Lower lobe of right lung (tissue), 2 donors: Measurements from ENCODE around the gene FHIT. TPM values are rescaled to one million over a fixed set of nuclear protein-coding genes. Genes with fewer than 3 reads are reported as not detected.
"Not testable (repeated sequence)": the region's sequence is repeated elsewhere in the genome, so short reads cannot be mapped to it uniquely, and the experiment has no call there.

ENCODE experiments used
- ATAC-seq, 2 donors: fragments of 200-7000 bp; cut with Tn5 transposase; one replicate each; pipeline ENCODE4 v1.9.1; 2020 to 2022; ENCODE audit warnings: mild to moderate bottlenecking in 2 of 2, moderate library complexity in 2 of 2
- DNase-seq: peaks from one replicate; pipeline ENCODE4 v3.0.0-alpha.2; 2020
- H3K27ac ChIP-seq: fragments of 200-600 bp; one replicate; pipeline ENCODE4 v1.8.0; 2022
- H3K27me3 ChIP-seq: fragments of 200-600 bp; one replicate; pipeline ENCODE4 v1.8.0; 2022; ENCODE audit warnings: low read depth
- H3K36me3 ChIP-seq: fragments of 200-600 bp; one replicate; pipeline ENCODE4 v1.8.0; 2022; ENCODE audit warnings: mild to moderate bottlenecking
- H3K4me1 ChIP-seq: fragments of 200-600 bp; one replicate; pipeline ENCODE4 v1.8.0; 2022
- H3K4me3 ChIP-seq: fragments of 200-600 bp; one replicate; pipeline ENCODE4 v1.8.0; 2022; ENCODE audit warnings: mild to moderate bottlenecking
- H3K9me3 ChIP-seq: fragments of 200-600 bp; one replicate; pipeline ENCODE4 v1.8.0; 2022
- CTCF ChIP-seq: fragments of 200-600 bp; IDR thresholded peaks from one replicate; pipeline ENCODE4 v1.8.0; 2022; ENCODE audit warnings: antibody characterized with exemption, mild to moderate bottlenecking
- intact Hi-C: fragments of 100-400 bp; cut with DNase I; formaldehyde crosslinking; loops from one replicate; pipeline ENCODE4 v1.11.0; 2022
- total RNA-seq: library from RNA; stranded (reverse); fragmentation: NEBNext Ultra II Directional; extraction: Animal tissue kit (Norgen Biotek cat#: 25700); gene quantifications from one replicate; pipeline ENCODE4 v1.2.1, GENCODE V29; 2021
- donor health status: DM: no; HTN: yes; CAD: no; lungs with severe emphysema.

FHIT gene
- total RNA-seq, 1 donor from 2014 or later = 10.3 TPM

- no peaks in the 10 kb centered on the region for H3K27me3 ChIP-seq
- H3K4me3 ChIP-seq = no peak overlapping the region
- no peaks in the 10 kb centered on the region for H3K4me1 ChIP-seq
- no peak for ATAC-seq
- H3K27ac ChIP-seq = no peak overlapping the region
- DNase-seq = no peak
- intact Hi-C loops = no loop called here
- no peaks in the 10 kb centered on the region for H3K9me3 ChIP-seq
- H3K36me3 ChIP-seq = no peaks in the 10 kb centered on the region
- no peak for TF ChIP-seq CTCF
Measured at GRCh38 chr3:61053781-61054496, 197.3 kb downstream of the FHIT start.

- Histone ChIP-seq H3K4me3 (no peak overlapping the region), H3K36me3 (no peaks in the 10 kb centered on the region), H3K4me1 (no peaks in the 10 kb centered on the region), H3K27me3 (no peaks in the 10 kb centered on the region), H3K9me3 (no peaks in the 10 kb centered on the region), H3K27ac (no peak overlapping the region)
- intact Hi-C loops = no loop called here
- ATAC-seq (no peak), DNase-seq (no peak)
- TF ChIP-seq CTCF = no peak
Measured at GRCh38 chr3:61052851-61053250, 198.4 kb downstream of the FHIT start.

GRCh38 chr3:61051666-61052065 lies 199.6 kb downstream of the FHIT start:
- no peak for ATAC-seq
- H3K4me3 ChIP-seq = no peak overlapping the region

GRCh38 chr3:61045169-61045568 lies 206.1 kb downstream of the FHIT start:
- H3K9me3 ChIP-seq = peaks cover 20% of the 10 kb centered on the region
- H3K4me3 ChIP-seq, ATAC-seq, H3K27me3 ChIP-seq, H3K36me3 ChIP-seq, H3K4me1 ChIP-seq, intact Hi-C loops, H3K27ac ChIP-seq, DNase-seq: not testable (repeated sequence)

More at GRCh38 chr3:61051666-61052065, 199.6 kb downstream of the FHIT start:
- no peak overlapping the region for H3K27ac ChIP-seq
- no peaks in the 10 kb centered on the region for H3K4me1 ChIP-seq
- no peak for TF ChIP-seq CTCF
- no peaks in the 10 kb centered on the region for H3K27me3 ChIP-seq
- DNase-seq = no peak
- H3K9me3 ChIP-seq = peaks cover 5% of the 10 kb centered on the region
- intact Hi-C loops = no loop called here
- no peaks in the 10 kb centered on the region for H3K36me3 ChIP-seq

GRCh38 chr3:61043156-61043555 lies 208.1 kb downstream of the FHIT start:
- ATAC-seq = no peak
- Histone ChIP-seq H3K4me1 (no peaks in the 10 kb centered on the region), H3K9me3 (peaks cover 20% of the 10 kb centered on the region), H3K4me3 (no peak overlapping the region), H3K36me3 (no peaks in the 10 kb centered on the region), H3K27me3 (no peaks in the 10 kb centered on the region), H3K27ac (no peak overlapping the region)
- no peak for DNase-seq
- intact Hi-C loops = no loop called here
- no peak for TF ChIP-seq CTCF

- Histone ChIP-seq H3K27me3 (no peaks in the 10 kb centered on the region), H3K27ac (no peak overlapping the region), H3K4me3 (no peak overlapping the region), H3K36me3 (no peaks in the 10 kb centered on the region), H3K4me1 (no peaks in the 10 kb centered on the region), H3K9me3 (peaks cover 11% of the 10 kb centered on the region)
- ATAC-seq (no peak), DNase-seq (no peak)
- no peak for TF ChIP-seq CTCF
- intact Hi-C loops = no loop called here
Measured at GRCh38 chr3:61040618-61041017, 210.6 kb downstream of the FHIT start.
